ENCODE data around the gene MICA. TPM values are rescaled to one million over a fixed set of nuclear protein-coding genes. Genes with fewer than 3 reads are reported as not detected.
"Not testable (repeated sequence)": the region's sequence is repeated elsewhere in the genome, so short reads cannot be mapped to it uniquely, and the experiment has no call there.

Gene MICA
- total RNA-seq, 4 donors from 2014 or later = 0.17 to 7.8 (median 5.0) TPM

DNA sequence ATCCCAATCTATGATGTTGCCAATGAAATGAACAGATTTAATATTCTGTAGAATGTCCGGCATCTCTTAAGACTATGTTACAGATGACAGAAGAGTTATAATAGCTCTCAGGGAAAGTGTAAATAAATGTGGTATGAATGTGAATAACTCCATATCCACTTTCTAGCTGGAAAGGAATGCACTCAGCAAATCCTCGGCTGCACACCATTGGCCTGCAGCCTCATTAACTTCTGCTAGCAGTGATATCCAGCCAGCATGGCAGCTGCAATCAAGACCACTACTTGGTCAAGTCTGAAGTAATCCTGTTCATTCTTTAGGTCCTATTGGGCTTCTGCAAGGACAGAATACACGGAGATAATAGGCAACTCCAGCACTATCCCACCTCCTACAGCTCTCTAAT is 17.3 kb upstream of the MICA start:
- in situ Hi-C loops (cut with MboI; ENCODE audit: low sequenced_read_pairs in 4 of 4) = no loop called here
- Histone ChIP-seq H3K9me3 (no peaks in the 10 kb centered on the region), H3K36me3 (no peaks in the 10 kb centered on the region), H3K27ac (no peak overlapping the region), H3K27me3 (no peaks in the 10 kb centered on the region), H3K4me3 (no peak overlapping the region), H3K4me1 (no peaks in the 10 kb centered on the region)
- intact Hi-C loops (cut with DNase I; ENCODE audit: low total_unique reads) = loop anchor here (2.0 kb wide), 1 partner anchor 99 kb away; no protein-coding TSS in a partner anchor
- no peak for DNase-seq
- no peak for TF ChIP-seq POLR2A (IDR thresholded peaks at IDR 0.05)
- TF ChIP-seq, protein P1, sequence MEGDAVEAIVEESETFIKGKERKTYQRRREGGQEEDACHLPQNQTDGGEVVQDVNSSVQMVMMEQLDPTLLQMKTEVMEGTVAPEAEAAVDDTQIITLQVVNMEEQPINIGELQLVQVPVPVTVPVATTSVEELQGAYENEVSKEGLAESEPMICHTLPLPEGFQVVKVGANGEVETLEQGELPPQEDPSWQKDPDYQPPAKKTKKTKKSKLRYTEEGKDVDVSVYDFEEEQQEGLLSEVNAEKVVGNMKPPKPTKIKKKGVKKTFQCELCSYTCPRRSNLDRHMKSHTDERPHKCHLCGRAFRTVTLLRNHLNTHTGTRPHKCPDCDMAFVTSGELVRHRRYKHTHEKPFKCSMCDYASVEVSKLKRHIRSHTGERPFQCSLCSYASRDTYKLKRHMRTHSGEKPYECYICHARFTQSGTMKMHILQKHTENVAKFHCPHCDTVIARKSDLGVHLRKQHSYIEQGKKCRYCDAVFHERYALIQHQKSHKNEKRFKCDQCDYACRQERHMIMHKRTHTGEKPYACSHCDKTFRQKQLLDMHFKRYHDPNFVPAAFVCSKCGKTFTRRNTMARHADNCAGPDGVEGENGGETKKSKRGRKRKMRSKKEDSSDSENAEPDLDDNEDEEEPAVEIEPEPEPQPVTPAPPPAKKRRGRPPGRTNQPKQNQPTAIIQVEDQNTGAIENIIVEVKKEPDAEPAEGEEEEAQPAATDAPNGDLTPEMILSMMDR (IDR thresholded peaks at IDR 0.05 in 4 of 5, conservative IDR thresholded peaks at IDR 0.05 in 1 of 5) = no peak
- no peak for ATAC-seq

DNA sequence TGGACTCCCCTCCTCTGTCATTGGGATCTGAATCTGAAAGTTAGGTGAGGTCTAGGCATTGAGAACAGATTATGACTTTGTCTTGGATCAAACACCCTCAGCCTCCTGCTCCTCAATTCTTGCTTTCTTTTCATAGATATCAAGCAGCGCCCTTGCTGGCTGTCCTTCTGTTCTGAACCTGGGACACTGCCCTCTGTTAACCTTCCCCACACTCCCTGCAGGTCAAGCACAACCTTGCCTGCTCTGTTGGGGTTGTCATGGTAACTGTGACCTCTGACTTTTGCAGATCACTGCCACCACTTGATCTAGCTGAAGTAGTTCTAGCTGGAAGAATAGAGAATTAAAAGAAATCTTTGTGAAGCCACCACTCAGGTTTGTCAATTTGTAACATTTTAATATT is 16.4 kb upstream of the MICA start:
- H3K27ac ChIP-seq = no peak overlapping the region
- H3K9me3 ChIP-seq = no peaks in the 10 kb centered on the region
- no peaks in the 10 kb centered on the region for H3K4me1 ChIP-seq
- no peaks in the 10 kb centered on the region for H3K36me3 ChIP-seq
- DNase-seq = no peak
- no peak for ATAC-seq
- in situ Hi-C loops (cut with MboI; ENCODE audit: low sequenced_read_pairs in 4 of 4) = no loop called here
- TF ChIP-seq, protein P1 (IDR thresholded peaks at IDR 0.05 in 4 of 5, conservative IDR thresholded peaks at IDR 0.05 in 1 of 5) = no peak
- no peak for TF ChIP-seq POLR2A (IDR thresholded peaks at IDR 0.05)
- H3K4me3 ChIP-seq = no peak overlapping the region
- intact Hi-C loops (cut with DNase I; ENCODE audit: low total_unique reads) = loop anchor here (2.0 kb wide), 1 partner anchor 98 kb away; no protein-coding TSS in a partner anchor
- H3K27me3 ChIP-seq = no peaks in the 10 kb centered on the region

DNA sequence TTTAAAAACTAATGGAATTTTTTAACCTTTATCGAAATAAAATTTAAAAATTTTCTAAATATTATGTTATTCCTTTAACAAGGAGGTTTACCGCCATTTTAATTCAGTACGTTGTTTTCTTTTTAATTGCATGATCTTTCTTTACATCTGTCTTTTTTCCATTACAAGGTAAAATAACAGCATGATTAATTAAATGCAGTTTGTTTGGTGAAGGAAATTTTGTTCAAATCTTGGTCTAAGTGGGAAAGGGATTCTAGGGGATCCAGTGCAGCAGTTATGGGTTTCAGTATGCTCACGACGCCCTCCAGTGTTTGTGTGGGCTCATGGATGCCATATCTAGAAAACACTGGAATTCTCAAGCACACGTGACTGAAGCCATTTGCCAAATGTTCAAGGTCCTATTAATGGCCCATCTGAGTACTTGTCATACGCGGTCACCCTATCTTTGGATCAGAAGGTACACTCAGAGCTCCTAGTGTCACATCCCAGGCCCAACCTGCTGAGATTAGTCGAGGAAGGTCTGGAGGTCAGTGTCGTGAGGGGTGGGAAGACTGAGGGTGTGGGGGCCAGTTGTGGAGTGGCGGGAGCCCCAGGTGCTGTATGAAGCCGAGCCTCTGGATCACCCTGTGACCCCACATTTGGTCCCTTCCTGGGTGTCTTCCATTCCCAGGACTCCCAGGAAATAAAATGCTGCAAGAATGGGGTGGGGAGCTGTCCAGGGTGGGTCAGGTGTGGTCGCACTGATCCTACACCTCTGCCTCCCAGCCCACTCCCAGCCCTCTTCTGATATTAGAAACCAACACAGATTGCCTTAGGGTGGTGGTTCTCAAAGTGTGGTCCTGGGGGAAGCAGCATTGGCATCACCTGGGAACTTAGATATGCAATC is 14.2 kb upstream of the MICA start:
- H3K9me3 ChIP-seq; H3K27ac ChIP-seq; H3K4me1 ChIP-seq; H3K36me3 ChIP-seq; intact Hi-C loops (cut with DNase I; ENCODE audit: low total_unique reads); in situ Hi-C loops (cut with MboI; ENCODE audit: low sequenced_read_pairs in 4 of 4); H3K4me3 ChIP-seq; H3K27me3 ChIP-seq; DNase-seq: not testable (repeated sequence)
- ATAC-seq = peak in 1 of 2 donors; percentile 69

DNA sequence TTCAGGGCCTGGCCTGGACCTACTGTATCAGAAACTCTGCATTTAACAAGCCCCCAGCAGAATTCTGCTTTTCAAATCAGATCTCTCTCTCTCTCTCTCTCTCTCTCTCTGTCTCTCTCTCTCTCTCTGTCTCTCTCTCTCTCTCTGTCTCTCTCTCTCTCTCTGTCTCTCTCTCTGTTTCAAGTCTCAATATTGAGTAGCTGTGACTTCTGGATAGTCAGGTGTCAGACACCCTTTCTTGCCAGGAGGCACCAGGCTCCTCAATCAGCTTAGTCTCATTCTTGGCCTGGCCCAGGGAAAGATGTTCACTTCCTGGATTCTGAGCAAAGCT is 13.6 kb upstream of the MICA start:
- ATAC-seq; intact Hi-C loops (cut with DNase I; ENCODE audit: low total_unique reads); H3K4me3 ChIP-seq; in situ Hi-C loops (cut with MboI; ENCODE audit: low sequenced_read_pairs in 4 of 4); DNase-seq; H3K9me3 ChIP-seq; H3K36me3 ChIP-seq; H3K27me3 ChIP-seq; H3K4me1 ChIP-seq; H3K27ac ChIP-seq: not testable (repeated sequence)

DNA sequence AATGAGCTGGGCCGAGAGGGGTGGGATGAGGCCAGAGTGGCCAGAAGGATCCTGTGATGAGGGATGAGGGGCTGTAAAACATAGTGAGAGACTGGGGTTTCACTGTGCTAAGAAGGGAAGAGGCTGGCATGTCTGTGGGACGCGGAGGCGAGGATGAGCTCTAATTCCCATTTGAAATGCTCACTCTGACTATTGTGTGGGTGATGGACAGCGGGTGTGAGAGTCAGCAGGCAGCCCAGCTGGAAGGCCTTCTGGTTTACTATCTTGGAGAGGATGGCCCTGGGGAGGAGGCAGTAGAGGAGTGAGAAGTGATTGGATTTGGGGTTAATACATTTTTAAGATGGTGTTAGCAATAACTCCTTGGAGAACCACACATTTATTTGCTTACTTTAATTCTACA is 9.5 kb upstream of the MICA start:
- no peak for ATAC-seq
- Histone ChIP-seq H3K27ac (no peak overlapping the region), H3K9me3 (no peaks in the 10 kb centered on the region), H3K36me3 (no peaks in the 10 kb centered on the region), H3K4me3 (no peak overlapping the region), H3K4me1 (no peaks in the 10 kb centered on the region), H3K27me3 (no peaks in the 10 kb centered on the region)
- in situ Hi-C loops (cut with MboI; ENCODE audit: low sequenced_read_pairs in 4 of 4) (no loop called here), intact Hi-C loops (cut with DNase I; ENCODE audit: low total_unique reads) (no loop called here)
- DNase-seq = no peak
- TF ChIP-seq, protein P1 (IDR thresholded peaks at IDR 0.05 in 4 of 5, conservative IDR thresholded peaks at IDR 0.05 in 1 of 5) = no peak
- no peak for TF ChIP-seq POLR2A (IDR thresholded peaks at IDR 0.05)

All from gastrocnemius medialis (tissue), 4 donors.